ENCODE measurements around the gene KCTD16.

KCTD16 gene

DNA sequence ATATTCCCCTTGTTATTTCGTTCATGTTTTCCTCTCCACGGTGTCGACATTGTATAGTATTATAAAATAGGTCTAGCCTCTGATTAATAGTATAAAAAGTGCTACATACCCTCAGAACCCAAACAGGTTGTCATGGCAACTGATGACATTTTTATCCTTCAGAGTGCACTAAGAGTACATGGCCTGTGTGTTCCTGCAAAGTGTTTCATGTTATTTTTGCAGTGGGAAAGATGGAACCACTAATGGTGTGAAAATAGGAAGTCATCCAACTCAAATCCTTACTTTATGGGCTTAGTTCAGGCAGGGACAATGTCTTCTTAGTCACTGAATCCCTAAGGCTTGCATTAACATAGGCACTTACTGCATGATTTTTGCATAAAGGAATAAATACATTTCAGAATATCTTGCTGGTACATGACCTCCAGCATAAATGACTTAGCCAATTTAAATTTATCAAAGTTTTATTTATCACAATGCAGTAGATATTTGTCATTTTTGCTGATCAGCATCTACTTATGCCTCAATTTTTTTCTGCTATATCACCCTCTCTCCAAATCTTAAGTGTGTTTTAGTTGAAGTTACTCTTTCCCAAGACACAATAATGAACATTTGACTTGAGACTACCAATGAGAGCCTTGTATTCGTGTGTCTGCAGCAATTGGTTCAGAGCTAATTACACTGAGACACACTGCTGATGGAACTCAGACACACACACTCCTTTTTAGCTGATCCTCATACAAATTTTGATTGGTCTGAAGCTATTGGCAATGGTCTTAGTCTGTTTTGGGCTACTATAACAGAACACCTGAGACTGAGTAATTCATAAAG lies 243.7 kb downstream of the KCTD16 start:
- no peak for DNase-seq

DNA sequence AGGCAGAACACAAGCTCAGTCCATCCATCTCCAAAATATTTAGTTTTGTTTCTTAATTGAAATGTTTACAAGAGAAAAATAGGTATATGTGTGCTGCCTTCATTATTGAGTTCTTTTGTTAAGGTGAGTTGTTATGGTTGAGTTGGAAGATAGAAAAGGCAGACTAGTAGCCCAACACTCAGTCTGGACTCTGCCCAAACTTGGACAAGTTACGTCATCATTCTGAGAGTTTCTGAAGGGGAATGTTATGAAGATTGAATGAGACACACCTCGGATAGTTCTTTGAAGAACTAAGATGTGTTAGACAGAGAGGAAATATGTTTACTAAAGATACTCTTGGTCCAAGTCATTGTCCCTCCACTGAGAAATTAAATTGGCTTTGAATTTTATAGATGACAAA lies 245.5 kb downstream of the KCTD16 start:
- no peak for DNase-seq

DNA sequence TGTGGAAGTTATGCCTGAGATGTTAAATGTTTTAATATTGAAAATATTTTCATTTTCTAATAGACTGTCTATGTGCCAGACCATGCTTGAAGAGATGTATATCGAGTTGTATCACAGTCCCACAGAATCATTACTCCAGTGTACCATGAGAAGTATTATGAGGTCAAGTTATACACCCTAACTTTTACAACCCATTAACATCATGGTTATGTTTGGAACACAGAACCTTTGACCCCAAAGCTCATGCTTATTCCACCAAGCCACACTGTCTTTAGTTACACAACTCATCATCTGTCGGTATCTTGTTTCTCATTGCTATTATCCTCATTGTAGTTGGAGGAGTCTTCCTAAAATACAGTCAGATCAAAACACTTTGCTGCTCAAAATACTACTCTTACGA lies 248.0 kb downstream of the KCTD16 start:
- DNase-seq, result no peak

DNA sequence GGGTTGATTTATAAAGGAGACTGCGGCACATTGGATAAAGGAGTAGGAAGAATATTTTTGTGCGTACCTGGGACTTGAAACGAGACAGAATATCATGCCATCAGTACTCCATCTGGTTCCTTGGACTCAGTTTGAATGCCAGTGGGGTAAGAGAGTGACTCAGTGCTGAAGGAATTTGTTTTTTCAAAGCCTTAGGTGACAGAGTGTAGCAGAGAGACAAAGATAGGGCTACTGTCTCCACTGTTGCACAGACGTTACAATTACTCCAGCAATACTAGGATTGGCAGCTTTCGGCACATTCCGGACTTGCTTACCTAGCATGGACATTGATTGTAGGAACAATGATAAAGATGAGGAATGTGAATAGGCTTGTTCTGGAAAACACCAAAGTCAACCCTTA lies 250.7 kb downstream of the KCTD16 start:
- no peak for DNase-seq

DNA sequence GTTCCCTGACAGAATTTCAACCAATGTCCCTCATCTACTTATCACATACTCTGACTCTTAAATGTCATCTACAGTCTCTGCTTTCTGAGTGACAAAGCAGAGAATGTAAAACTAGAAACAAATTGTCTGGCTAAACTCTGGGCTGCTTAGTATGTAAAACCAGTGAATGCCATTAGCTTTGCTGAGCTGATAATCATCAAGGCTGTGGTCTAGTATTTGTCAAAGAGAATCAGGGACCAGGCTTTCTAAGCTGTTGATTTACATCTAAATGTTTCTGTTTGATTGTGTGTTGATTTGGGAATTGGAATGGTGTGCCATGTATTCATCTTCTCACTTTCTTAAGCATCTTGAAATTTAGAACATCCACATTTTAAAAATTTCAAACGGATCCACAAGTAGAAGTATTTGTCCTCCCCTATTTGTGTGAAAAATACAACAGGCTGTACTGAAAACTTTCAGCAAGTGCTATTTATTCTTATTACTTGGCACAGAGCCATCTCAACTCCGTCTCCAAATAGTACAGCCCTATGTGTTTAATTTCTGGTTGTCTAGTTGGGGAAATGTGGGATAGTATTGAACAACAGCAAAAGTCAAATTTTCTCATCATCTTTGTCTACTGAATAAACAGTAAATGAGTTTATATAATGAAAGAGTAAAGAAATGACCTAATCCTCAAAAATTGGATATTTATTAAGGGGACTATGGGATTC lies 251.5 kb downstream of the KCTD16 start:
- DNase-seq, result no peak

DNA sequence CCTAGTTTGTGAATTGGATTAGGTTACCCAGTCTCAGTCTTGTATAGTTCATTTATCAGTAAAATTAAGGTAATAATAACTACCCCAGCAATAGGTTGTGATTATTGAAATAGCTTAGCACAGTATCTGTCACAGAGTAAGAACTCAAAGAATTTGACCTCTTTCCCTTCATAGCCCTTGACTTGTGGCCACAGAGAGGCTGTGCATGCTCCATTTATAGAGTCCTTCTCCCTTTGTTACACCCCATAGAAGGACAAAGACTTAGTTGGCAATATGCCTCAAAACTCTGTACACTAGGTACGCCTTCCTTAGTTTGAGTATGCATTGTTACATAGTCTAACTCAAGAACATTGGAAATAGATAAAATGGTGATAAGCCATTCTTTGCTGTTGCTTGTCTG lies 257.2 kb downstream of the KCTD16 start:
- DNase-seq, result no peak

DNA sequence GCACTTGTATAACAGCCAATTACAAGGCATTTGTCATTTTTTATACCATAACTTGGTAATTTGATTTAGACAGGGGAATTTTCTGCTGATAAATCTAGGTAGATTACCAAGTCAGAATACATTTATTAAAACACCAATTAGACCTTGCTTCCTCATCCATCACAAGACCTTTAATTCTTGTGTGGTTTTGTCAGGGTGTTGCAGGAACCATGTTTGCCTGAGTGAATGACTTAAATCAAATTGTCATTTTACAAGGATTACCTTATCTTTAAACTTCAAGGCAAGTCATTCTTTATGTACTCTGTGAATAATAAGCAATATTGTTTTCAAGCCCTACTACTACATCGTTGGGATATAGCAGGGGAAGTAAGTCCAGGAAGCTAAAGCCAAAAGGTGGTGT lies 257.7 kb downstream of the KCTD16 start:
- no peak for DNase-seq

DNA sequence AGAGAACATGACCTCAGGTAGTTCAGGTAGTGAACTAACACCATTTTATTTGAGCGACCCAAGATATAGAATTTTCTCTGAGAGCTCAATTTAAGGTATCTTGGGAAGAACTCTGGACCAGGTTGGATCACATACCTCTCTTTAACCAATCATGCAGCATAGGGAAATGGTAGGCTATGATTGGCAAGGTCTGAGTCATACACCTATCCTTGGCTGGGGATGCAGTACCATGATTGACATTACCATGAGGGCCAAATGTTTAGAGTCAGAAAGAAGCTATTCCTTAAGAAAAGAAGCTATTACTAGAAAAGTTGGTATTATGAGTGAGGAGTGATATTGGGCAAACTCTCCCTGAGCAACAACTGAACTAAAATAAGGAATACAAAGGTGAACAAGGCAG lies 258.7 kb downstream of the KCTD16 start:
- DNase-seq, result no peak

DNA sequence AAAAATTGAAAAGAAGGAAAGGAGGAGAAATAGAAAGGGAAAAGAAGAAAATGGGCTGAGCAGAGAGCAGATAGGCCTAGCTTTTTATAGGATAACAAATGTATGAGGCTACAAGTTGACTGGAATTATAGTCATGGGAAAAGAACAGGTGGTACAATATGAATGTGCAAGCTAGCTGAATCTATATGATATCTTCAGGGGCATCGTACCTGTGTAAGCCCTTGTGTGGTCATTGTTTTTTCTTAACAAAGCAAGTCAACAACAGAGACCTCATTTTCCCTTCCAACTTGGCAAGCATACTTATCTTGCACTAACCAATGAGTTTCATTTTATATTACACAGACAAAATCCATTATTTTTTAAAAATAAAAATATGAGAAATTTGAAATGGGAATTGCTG lies 259.2 kb downstream of the KCTD16 start:
- no peak for DNase-seq

DNA sequence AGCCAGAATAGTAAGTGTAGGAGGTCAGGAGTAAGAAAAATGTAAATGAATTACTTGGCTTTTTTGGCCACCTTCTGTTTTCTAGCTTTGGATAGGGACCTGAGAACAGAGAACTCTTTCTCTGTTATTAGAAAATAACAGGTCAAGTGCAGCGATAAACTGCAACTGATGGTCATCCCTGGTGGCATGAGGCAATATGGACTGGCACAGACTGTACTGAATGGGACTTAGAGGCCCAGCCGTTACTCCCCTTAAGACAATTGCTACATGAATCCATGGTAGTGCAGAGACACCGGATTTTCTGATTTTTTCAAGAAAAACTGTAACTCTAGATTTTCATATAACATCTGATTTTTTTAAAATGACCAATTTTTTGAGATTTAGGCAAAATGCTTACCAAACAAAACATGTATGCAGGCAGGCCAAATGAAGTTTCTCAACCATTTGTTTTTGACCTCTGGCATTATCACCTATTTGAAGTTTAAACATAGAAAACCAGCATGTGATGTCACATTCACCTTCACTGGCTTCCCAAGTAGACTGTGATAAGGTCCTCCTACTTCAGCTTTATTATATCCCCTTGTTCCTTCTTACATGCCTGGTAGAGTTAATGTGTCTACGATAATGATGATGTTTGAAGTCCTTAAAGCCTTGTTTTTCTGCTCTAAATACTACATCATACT lies 262.6 kb downstream of the KCTD16 start:
- no peak for DNase-seq

DNA sequence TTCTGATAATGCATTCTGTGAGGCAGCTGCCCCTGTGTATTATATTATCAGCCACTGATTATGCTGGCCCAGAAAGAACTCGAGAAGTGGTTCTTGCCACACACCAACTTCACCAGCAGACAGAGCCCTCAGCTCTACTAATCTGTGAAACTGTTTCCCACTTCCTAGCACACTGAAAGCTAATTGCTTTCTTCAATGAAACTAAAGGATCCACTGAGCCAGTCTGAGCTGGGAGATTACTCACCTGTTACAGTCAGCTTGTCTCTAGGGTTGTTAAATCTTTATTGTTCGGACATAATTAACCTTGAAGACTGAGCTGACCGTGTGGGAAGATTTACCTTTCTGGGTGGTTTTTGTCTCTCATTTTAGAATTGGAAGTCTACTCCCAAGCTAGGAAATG lies 263.2 kb downstream of the KCTD16 start:
- DNase-seq, result no peak

DNA sequence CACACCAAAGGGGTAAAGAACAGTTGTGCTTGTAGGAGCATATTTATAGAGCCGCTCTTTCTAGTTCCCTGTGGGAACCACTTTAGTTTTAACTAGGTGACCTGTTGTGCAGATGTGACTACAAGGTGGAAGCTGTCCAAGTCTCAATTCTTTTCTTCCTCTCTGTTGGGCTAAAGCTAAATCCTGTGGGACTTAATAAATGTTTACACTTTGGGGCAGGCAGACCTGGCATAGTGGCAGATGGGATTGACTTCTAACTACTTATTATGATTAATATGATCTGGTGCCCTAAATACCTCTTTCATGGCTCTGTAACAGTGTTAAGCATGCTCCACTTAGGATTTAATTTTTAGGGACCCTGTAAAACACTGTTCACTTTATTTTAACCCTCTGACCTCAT lies 265.3 kb downstream of the KCTD16 start:
- DNase-seq, result no peak

DNA sequence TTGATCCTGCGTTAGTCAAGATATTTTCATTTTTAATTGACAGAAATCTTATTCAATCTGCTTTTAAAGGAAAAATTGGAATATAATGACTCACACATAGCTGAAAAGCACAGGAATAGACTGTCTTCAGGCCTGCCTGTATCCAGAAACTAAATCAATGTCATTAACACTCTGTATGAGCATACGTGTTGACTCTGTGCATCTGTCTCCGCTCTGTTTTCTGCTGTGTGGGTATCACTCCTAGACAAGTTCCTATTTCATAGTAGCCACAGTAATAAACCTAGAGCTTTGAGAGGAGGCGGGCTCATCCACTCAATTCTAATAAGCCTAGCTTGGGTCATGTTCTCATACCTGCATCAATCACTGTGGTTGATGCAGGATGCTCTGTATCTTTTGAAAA lies 267.6 kb downstream of the KCTD16 start:
- DNase-seq, result no peak

DNA sequence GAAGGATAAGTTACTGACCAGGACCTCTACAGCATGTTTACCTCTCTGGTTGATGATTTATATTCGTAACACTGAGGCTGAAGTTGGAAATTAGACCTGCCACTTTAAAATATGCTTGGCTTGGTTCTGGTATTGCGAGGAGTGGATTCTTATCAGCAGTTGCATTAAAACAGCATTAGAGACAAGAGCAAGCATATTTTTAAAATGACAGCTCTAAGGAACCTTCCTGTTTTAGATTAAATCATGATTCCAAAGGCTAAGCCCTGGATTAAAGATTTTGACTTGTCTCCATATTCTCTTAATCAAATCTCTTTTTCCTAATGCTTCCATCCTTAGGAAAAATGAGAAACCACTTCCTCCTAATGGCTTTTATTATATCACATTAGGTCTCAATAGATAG lies 277.8 kb downstream of the KCTD16 start:
- DNase-seq, result no peak

DNA sequence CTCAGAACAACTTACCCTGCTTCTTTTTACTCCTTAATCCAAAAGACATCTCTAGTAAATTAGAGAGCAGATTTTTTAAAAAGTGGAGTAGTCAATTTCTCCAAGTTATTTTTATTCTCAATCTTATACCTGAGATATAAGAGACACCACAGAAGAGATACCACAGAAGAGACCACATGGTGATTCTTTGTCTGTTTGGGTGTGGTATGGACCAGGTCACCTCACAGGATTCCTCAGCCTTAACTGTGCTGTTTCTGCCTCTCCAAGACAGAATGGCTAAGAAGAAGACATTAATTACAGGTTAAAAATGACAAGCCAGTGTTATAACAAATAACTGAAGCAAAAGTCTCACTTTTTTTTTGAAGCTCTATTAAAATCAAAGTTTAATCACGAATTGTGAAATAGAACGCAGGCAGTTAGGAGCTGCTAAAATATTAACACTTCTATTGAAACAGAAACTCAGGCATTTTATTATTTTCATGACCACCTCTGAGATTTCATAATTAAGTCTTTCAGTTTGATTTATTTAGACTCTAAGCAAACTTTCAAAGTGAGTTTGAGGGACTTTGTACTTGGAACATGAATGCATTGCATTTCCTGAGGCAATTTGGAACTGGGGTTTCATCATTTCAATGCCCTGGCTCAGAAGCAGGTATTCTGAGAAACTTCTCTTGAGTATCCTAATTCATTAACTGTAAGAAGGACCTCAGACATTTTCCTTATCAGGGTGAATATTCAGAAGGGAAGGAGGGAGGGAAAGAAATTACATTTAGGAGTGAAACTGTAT lies 280.7 kb downstream of the KCTD16 start:
- no peak for DNase-seq

DNA sequence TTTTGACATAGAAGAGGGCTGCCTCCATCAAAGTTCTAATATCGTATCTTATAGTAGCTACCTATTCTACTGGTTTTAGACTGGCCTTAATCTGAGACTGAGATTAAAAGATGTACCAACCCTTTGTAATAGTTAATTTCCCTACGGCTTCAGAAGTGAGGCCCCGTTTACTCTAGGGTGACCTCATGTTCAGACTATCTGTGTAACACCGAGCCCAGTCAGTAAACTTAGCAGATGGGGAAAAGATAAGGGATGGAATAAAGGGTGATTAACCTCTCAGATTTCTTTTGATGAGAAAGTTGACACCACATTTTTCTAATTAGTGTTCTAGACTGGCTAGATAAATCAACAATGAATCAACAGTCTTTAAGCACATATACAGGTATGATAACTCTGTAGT lies 283.1 kb downstream of the KCTD16 start:
- no peak for DNase-seq

DNA sequence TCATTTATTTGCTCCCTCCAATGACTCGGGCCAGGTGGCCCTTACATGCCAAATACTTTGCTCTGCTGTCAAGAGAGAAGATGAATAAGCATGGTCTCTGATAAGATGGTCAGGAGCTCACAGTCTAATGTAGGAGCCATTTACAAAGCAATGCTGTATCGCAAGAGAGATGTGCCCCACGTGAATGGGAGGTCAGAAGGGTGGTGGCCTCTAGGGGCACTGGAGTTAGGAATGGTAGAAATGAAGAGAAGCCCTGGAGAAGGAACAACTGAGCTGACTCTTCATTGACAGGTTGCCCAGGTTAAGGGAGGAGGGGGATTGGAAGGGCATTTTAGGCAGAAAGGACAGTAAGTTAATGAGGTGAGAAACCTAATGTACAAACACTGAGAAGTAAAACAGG lies 286.5 kb downstream of the KCTD16 start:
- DNase-seq, result no peak

DNA sequence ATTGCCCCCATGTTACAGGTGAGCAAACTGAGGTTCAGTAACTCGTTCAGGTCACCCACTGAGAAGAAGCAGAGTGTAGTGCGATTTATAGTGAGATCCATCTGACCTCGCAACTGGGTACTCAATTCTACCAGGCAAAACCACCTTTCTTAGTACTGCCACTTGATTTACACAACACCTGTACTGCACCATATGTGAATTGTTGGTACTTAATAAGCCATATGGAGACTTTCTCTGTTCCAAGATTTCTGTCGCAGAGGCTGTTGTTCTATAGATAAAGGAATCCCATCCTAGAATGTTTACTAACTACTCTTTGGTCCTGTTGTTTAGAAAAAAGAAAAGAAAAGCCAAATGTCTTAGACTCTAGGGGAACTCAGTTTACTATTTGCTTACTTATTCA lies 287.5 kb downstream of the KCTD16 start:
- DNase-seq, result no peak

DNA sequence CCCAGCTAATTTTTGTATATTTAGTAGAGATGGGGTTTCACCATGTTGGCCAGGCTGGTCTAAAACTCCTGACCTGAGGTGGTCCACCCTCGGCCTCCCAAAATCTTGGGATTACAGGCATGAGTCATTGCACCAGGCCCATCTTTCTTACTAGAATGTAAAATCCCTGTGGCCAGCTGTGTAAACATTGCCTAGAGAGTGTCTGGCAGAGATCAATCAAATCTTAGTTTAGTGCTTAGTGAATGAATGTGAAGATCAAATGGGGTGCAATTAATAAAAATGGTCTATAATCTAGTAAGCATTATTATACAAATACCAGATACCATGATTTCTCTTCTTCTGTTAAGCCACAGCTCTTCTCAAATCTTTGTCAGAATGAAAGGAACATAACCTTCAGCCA lies 289.9 kb downstream of the KCTD16 start:
- no peak for DNase-seq

DNA sequence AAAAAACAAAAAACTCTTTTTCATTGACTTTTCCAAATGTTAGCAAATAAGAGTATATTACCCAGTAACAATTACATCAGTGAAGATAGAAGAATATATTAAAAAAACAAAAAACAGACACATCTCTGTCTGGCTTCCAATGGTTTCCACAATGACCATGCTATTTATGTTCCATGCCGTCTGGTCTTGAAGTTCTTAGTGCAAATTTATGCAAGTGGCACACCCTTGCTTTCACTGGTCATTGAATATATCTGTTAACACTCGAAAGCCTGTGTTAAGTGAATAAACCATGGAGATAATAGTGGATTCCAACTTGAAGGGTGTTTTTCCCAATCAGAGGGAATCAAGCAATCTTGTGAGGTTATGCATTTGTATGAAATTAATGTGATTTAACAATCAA lies 291.9 kb downstream of the KCTD16 start:
- no peak for DNase-seq

DNA sequence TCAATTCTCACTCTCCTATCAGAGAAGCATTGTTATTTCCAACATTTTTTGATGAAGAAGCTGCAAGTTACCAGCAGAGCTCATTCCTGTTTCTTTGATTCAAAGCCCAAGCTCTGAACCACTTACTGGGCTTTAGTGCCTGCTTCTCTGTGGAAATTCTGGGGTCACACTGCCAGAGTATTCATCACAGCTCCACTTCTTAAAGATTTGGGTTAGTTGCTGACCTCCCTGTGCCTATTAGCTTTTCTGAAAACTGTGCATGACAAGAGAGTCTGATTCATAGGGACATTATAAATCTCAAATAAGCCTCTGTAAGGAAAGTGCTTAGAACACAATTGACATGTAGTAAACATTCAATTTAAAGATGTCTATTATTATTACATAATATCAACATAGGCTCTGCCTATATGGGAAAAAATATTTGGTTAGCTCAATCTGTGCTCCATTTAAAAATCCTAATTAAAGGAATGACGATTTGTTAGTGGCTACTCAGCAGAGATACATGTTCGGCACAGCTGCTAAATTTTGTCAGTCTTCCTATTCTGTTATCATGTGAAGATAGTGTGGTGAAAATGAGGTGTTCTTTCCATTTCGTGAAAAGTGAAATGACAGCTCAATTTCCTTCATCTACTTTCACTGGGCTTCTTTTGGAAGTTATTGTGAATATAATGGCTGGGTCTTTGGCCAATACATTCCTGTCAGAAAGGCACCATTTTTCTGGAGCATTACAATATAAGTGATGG lies 293.0 kb downstream of the KCTD16 start:
- DNase-seq, result no peak

DNA sequence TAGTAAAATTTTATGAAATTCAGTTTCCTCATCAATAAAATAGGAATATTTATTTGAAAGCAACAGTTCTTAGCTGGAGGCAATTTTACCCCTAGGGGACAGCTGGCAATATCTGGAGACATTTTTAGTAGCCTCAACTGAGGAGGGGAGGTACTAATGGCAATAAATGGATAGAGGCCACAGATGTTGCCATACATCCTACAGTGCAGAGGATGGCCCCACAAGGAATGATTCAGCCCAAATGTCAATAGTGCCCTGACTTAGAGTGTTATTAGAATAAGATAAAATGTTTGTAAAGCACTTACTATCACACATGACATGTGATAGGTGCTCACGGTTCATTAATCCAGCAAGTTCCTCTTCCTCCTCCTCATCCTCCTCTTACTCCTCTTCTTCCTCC lies 293.6 kb downstream of the KCTD16 start:
- no peak for DNase-seq

DNA sequence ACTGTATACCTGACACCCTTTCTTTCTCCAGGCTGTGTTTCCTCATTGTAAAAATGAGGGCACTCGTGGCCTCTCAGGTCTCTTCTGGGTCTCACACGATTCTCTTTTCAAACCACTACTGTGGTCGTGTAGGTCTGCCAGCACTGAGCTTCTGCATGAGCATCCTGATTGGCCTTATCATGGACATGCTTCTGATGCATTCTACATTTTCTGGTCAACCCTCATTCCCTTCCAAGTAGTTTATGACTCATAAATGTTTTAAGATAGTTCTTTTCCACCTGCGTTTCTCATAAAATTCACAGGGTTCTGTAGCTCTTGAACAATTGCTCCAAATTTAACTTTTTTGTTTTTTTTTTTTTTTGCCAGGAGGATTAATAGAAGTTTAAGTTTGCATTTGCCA lies 294.8 kb downstream of the KCTD16 start:
- no peak for DNase-seq
